ENCODE results near the gene ADGRG4. TPM values are rescaled to one million over a fixed set of nuclear protein-coding genes. Genes with fewer than 3 reads are reported as not detected.

The ADGRG4 gene
- total RNA-seq, 1 experiment from 2014 or later, result not detected

GRCh38 chrX:136397001-136397400, 96.2 kb downstream of the ADGRG4 start:
- no peak for ATAC-seq
- POLR2A ChIA-PET, result no interaction called here

GRCh38 chrX:136405126-136405525, 104.4 kb downstream of the ADGRG4 start:
- DNase-seq (ENCODE audit: low read depth, low spot score), result no peak

More at GRCh38 chrX:136397001-136397400, 96.2 kb downstream of the ADGRG4 start:
- no peak overlapping the region for H3K27ac ChIP-seq (ENCODE audit: low read length)
- CTCF ChIA-PET, result interaction anchor here (0.5 to 0.7 kb wide), 2 partner anchors 72 to 129 kb away, joined by 7 to 11 read pairs; no protein-coding TSS in a partner anchor
- H3K36me3 ChIP-seq (ENCODE audit: control insufficient read depth, insufficient read depth, low read length), result no peaks in the 10 kb centered on the region
- DNase-seq (ENCODE audit: low read depth, low spot score), result no peak
- intact Hi-C loops (cut with micrococcal nuclease; ENCODE audit: unreplicated experiment), result no loop called here
- no peaks in the 10 kb centered on the region for H3K4me1 ChIP-seq (ENCODE audit: control insufficient read depth, insufficient read depth, low read length)
- peaks cover 4% of the 10 kb centered on the region; the same call in 1 of the 2 replicates for H3K27me3 ChIP-seq (ENCODE audit: control insufficient read depth, insufficient read depth, low read length)
- TF ChIP-seq REST (IDR thresholded peaks at IDR 0.05; ENCODE audit: insufficient read depth in 1 of 2, low read depth in 2 of 2, low read length in 1 of 2) (no peak), TCF7L2 (IDR thresholded peaks at IDR 0.05; ENCODE audit: low read depth, low read length) (no peak)
- no peak overlapping the region for H3K4me3 ChIP-seq (ENCODE audit: low read depth in 2 of 2, low read length in 2 of 2)
- no TSS peak for BruUV-seq (replicated peaks)
- no peaks in the 10 kb centered on the region for H3K9me3 ChIP-seq (ENCODE audit: control insufficient read depth, insufficient read depth, low read depth, low read length)
- in situ Hi-C loops (cut with HindIII; ENCODE audit: low pct_unique_long_range_greater_than_20kb, low sequenced_read_pairs), result no loop called here

More at GRCh38 chrX:136405126-136405525, 104.4 kb downstream of the ADGRG4 start:
- H3K27me3 ChIP-seq (ENCODE audit: control insufficient read depth, insufficient read depth, low read length), result peaks cover 5% of the 10 kb centered on the region; the same call in 1 of the 2 replicates
- in situ Hi-C loops (cut with HindIII; ENCODE audit: low pct_unique_long_range_greater_than_20kb, low sequenced_read_pairs), result no loop called here
- no peaks in the 10 kb centered on the region for H3K4me1 ChIP-seq (ENCODE audit: control insufficient read depth, insufficient read depth, low read length)
- H3K27ac ChIP-seq (ENCODE audit: low read length), result no peak overlapping the region
- no peaks in the 10 kb centered on the region for H3K36me3 ChIP-seq (ENCODE audit: control insufficient read depth, insufficient read depth, low read length)
- no peak for ATAC-seq
- POLR2A ChIA-PET, result no interaction called here
- TF ChIP-seq CTCF (IDR thresholded peaks at IDR 0.05) (no peak), POLR2AphosphoS5 (IDR thresholded peaks at IDR 0.05; ENCODE audit: low read depth, low read length) (no peak), SIN3A (IDR thresholded peaks at IDR 0.05; ENCODE audit: borderline replicate concordance, insufficient read depth, low read depth, low read length) (no peak), TCF7L2 (IDR thresholded peaks at IDR 0.05; ENCODE audit: low read depth, low read length) (no peak), REST (IDR thresholded peaks at IDR 0.05; ENCODE audit: insufficient read depth in 1 of 2, low read depth in 2 of 2, low read length in 1 of 2) (no peak)
- no TSS peak for BruUV-seq (replicated peaks)
- no peak overlapping the region for H3K4me3 ChIP-seq (ENCODE audit: low read depth in 2 of 2, low read length in 2 of 2)
- no peaks in the 10 kb centered on the region for H3K9me3 ChIP-seq (ENCODE audit: control insufficient read depth, insufficient read depth, low read depth, low read length)
- intact Hi-C loops (cut with micrococcal nuclease; ENCODE audit: unreplicated experiment), result no loop called here
- CTCF ChIA-PET, result no interaction called here
